IPS-18c (cell line): Measurements from ENCODE around the gene PTPRH.
"Not testable (repeated sequence)": the region's sequence is repeated elsewhere in the genome, so short reads cannot be mapped to it uniquely, and the experiment has no call there.

Experiments used
- H3K4me3 ChIP-seq: 2 replicates; pipeline ENCODE4 v1.7.0; 2013; ENCODE audit warnings: low read depth, mild to moderate bottlenecking, low read length, moderate library complexity; ENCODE audit not compliant: insufficient read depth
- H3K9me3 ChIP-seq: one replicate; pipeline ENCODE4 v1.6.1; 2013; ENCODE audit warnings: mild to moderate bottlenecking, low read length, moderate library complexity; ENCODE audit not compliant: control insufficient read depth, insufficient read depth

The PTPRH gene

DNA sequence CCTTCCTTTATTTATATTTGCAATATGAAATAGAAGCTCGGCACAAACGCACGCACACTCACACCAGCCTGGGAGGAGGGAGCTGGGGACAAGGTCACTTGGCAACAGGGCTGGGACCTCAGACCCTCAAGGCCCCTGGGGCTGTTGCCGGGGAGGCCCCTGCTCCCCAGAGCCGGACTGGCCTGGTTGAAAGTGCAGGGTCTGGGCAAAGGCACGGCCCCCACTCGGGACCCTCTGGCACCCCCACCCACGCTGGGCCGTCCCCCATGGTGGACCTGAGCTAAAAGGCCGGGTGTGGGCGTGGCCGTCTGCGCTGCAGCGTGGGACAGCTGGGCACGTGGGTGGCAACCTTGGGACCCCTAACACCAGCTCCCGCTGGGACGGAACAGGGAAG is 20.5 kb upstream of the PTPRH start:
- H3K4me3 ChIP-seq, result no peak overlapping the region
- H3K9me3 ChIP-seq, result no peaks in the 10 kb centered on the region

DNA sequence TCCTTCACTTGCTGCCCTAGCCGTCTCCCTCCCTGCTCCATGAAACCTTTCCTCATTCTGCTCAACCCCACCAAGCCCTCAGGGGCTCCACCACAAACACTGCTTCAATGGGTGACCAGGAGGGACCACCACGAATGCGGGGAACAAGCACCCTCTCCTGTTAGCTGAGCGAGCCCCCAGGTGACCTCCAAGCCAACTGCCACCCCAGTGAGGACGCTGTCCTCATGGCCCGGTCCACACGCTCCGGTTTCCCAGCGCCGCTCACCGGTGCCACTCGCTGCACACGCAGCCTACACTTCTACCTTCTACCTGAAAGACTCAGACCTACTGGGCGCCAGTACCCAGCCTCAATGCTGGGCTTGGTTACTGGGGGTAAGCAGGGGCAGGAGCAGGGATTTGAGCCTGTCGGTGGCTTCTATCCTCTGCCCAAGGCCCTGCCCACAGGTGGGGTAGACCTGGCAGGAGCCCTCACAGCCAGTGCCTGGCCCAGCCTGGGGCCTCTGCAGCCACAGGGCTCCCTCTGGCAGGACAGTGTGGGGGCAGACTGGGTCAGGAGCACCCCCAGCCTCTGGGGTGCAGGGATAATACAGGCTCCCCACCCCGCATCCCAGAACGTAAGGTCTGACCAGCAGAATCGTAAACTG is 20.0 kb upstream of the PTPRH start:
- Histone ChIP-seq H3K9me3 (no peaks in the 10 kb centered on the region), H3K4me3 (no peak overlapping the region)

DNA sequence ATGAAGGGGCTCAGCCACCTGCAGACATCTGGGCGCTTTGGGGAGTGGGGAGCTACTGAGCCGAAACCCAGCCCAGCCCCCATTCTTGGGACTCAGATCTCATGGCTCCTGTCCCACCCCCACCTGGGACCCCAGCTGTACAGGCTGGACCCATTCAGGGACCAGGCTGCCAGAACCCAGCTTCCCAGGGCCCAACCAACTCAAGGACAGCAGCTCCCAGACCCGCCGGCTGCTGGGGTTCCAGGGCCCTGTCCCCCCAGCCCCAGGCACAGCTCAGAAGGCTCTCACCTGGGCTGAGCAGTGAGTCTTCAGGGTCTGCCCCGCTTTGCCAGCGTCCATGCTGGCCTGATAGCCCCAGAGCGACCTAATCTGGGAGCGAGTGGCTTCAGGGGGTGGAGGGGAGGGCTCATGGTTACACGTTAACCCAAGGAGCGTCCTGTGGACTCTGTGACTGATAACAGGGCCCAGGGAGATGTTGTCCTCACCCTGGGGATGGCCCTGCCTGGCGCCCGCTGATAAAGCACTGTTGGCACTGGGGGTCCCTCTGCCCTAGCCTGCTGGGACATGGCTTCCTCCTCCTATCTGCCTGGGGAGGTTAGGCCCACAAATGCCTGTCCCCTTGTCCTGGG is 19.2 kb upstream of the PTPRH start, which contains the start of gene TMEM86B:
Gene TMEM86B, minus strand, starts transcription at position 361 of the 629 bp plus-strand sequence. Its CDS starts 22 bp downstream, at position 339.
- no peaks in the 10 kb centered on the region for H3K9me3 ChIP-seq

DNA sequence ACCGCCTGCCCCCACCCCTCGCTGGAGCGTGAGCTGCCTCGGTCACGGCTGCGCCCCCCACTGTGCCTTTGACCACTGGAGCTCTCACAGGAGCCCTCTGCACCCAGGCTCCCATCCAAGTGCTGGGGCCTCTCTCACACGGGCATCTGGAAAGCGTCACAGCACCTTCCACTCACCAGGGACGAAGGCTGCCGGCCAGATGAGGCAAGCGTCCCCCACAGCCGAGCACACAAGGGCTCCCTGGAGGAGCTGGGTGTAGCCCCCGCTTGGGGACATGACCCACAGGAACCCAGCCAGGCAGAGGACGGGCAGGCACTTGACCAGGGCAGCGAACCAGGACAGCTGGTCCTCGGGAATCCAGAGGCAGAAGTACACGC is 18.7 kb upstream of the PTPRH start:
- Histone ChIP-seq H3K4me3 (no peak overlapping the region), H3K9me3 (no peaks in the 10 kb centered on the region)

More for the DNA sequence above, 19.2 kb upstream of the PTPRH start, which contains the start of gene TMEM86B:
- H3K4me3 ChIP-seq, result no peak within 1 kb of the TSS

DNA sequence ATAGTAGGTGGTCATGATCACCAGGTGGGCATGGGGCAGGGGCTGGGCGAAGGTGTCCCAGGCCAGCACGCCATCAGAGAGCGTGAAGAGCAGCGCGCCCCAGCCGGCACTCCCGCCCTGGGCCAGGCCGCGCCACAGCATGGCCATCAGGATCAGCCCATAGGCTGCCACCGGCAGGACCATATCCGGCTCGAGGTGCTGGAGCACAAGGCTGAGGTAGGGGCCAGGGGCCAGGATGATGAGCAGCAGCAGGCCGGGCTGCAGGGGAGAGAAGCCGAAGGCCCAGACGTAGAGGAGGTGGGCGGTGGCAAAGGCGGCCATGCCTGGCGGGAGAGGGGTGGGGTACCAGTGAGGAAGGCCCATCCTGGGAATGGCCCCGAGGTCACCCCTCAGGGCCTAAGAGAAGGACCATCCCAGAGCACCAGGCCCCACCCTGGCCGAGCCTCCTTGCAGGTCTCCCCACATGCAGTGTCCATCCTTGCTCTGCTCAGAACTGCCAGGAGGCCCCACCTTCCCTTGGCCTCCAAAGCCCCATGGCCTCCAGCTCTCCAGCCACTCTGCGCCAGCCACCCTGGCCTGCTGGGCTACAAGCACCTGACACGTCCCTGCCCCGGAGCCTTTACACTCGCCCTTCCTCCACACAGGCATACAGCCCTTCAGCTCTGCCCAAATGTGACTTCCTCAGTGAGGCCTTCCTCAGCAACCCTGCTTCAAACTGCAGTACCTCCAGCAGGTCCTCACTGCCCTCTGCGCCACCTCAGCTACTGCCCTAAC is 18.1 kb upstream of the PTPRH start:
- Histone ChIP-seq H3K9me3 (no peaks in the 10 kb centered on the region), H3K4me3 (no peak overlapping the region)

DNA sequence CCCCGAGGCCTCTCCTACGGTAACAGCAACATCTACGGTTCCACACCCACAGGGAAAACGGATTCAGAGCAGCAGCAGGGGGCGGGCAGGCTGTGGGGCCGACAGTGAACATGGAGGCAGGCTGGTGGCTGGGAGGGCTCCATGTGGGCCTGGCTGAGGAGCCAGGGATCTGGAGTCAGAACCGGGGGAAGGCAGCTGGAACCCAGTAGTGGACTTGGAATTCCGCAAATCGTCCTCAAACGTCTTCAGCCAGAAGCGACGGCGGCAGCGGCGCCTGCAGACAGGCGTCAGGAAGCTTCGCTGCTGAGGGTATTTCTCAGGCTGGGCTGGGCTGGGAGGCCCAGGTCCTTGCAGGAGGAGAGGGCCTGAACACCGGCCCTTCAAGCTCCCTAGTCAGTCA is 17.5 kb upstream of the PTPRH start:
- Histone ChIP-seq H3K4me3 (no peak overlapping the region), H3K9me3 (no peaks in the 10 kb centered on the region)

DNA sequence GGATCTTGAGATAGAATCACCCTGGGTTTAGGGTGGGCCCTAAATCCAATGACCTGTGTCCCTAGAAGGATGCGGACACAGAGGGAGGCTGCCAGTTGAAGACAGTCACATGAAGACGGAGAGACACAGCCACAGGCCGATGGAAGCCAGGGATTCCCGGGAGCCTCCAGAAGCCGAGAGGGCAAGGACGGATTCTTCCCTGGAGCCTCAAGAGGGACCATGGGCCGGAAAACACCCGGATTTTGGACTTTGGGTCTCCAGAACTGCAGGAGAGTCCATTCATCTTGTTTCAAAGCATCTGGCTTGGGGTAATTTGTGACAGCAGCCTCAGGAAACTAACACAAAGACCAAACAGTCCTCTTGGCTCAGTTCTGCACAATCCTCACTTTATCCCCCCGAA is 17.0 kb upstream of the PTPRH start:
- Histone ChIP-seq H3K9me3 (no peaks in the 10 kb centered on the region), H3K4me3 (no peak overlapping the region)

DNA sequence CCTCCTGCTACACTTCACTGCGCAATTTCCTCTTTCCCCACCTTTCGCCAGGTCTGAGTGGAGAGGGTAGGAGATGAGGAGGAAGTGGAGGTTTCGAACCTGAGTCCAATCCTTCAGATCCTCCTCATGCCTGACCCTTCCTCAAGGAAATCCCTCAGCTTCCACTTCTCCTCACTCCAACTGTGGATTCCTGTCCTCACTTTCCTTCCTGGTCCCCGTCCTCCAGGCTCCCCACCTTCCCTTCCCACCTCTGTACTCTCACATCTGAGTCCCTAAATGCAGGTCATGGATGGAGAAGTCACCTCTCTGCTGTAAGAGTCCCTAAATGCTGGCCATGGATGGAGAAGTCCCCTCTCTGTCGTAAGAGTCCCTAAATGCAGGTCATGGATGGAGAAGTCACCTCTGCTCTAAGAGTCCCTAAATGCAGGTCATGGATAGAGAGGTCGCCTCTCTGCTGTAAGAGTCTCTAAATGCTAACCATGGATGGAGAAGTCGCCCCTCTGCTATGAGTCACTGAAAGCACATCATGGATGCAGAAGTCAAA is 16.2 kb upstream of the PTPRH start:
- H3K4me3 ChIP-seq, result no peak overlapping the region
- H3K9me3 ChIP-seq, result no peaks in the 10 kb centered on the region

DNA sequence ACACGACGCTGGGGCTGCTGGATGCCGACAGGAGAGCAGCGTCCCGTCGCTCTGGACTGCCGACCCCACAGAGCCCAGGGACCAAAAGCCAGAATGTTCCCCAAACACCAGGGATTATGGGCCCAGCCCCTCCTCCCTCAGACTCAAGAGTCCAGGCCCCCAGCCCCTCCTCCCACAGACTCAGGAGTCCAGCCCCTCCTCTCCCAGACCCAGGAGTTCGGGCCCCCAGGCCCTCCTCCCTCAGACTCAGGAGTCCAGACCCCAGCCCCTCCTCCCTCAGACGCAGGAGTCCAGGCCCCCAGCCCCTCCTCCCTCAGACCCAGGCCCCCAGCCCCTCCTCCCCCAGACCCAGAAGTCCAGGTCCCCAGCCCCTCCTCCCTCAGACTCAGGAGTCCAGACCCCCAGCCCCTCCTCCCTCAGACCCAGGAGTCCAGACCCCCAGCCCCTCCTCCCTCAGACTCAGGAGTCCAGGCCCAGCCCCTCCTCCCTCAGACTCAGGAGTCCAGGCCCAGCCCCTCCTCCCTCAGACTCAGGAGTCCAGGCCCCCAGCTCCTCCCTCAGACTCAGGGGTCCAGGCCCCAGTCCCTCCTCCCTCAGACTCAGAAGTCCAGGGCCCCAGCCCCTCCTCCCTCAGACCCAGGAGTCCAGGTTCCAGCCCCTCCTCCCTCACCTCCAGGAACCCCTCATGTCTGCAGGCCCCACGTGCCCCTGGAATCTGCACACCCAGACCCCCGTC is 15.5 kb upstream of the PTPRH start:
- not testable (repeated sequence) for H3K4me3 ChIP-seq, H3K9me3 ChIP-seq

DNA sequence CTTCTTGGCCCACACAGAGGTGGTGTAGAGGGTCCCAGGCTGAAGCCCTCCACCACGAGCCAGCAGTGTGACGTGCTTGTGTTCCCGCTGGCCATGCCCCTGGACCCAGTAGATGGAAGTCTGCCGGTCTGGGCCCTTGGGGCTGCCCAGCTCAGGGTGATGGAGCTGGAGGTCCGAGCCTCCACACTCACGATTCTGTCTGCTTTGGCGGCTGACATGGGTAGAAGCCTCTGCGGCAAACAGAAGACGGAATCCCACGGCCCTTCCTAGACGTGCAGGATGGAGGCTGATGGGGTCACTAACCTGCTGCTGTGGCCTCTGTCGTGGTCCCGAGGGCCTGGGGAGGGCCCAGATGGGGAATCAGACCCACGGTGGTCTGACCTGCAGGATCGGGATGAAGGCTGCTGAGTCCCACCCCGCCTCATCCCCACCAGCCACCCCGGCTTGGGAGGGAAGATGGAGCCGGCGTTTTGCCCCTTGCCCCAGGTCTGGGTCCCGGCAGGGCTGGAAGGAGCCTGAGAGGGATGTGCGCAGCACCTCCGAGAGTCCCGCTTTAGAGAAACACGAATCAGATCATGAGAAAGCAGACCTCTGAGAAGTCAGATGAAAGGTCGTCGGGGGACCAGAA is 14.9 kb upstream of the PTPRH start:
- peaks cover 4% of the 10 kb centered on the region for H3K9me3 ChIP-seq
- no peak overlapping the region for H3K4me3 ChIP-seq

DNA sequence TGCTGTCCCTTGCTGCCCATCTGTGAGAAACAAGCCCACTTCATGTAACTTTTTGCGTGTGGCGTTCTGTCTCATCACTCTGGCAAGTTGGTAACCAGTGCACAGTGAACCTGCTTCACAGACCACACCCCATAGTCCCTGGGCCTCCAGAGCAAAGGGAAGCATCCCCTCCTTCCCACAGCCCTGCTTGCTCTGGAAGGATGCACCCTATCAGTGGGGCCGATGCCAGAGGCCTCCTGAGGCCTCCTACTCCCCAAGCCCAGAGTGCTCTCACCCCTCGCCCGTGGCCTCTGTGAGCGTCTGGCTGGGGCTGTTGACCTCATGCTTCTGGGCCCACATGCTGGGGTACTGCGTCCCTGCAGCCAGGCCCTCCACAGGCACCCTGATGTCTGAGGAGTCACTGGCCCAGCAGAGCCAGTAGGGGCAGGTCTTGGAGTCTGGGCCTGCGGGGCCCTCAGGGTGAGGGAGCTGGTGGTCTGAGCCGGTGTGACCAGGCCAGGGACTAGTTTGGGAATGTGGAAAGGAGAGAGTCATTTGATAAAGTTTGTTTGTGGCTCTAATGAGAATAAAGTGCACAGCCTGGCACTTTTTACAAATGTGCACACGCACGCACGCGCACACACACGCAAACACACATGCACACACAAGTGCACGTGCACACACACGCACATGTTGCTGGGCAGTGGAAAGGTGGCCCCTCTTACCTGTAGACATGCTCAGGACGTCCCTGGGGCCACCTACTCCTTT is 14.2 kb upstream of the PTPRH start:
- Histone ChIP-seq H3K4me3 (no peak overlapping the region), H3K9me3 (peaks cover 4% of the 10 kb centered on the region)

DNA sequence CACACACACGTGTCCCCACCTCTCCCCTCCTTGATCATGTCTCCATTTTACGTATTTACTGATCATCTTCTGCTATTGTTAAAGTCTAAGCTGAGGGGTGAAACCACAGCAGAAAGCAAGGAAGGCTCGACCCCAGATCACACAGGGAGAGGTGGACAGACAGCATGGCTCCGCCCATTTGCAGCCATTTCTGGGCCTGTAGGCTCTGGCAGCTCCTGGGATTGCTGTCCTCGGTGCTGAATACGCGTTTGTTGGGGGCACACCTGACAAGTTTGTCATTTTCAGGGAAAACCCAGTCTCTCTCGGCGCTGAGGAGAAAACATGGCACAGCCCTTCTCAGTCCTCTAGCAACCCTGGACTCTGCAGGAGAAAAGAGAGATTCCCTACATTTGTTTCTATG is 11.2 kb upstream of the PTPRH start:
- H3K4me3 ChIP-seq, result no peak overlapping the region
- peaks cover 4% of the 10 kb centered on the region for H3K9me3 ChIP-seq

DNA sequence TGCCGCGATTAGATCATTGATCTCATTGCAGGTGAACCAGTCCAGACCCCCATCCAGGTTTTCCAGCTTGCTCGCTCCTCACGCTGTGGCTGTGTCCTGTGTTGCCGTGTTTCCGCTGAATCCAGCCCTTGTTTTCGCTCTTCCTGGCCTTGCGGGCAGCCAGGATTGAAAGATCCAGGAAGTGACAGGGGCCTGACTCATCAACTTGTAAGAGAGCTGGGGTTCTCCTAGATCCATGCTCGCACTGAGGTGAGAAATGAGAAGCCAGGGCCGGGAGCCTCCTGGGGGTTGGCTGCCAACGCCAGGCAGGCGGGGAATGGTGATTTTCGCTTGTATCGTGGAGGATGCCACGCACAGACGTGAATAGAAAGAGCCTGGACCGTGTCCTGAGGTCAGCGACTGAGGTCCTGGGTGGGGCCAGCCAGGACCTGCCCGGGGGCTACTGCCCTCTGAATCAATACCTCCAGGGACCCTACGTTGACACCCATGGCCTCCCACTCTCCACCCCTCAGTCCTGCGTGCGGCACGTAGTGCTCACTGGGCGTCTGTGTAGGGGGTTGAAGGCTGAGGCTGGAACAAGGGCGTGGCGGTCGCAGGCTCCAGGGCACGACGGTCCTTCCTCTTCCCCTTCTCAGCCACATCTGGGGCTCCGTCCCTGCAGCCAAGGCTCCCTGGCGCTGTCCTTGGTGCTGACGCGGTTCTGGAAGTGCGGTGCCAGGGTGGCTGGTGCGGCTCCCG is 7.3 kb upstream of the PTPRH start:
- Histone ChIP-seq H3K4me3 (peak overlapping the region; percentile 69), H3K9me3 (peaks cover 10% of the 10 kb centered on the region)

DNA sequence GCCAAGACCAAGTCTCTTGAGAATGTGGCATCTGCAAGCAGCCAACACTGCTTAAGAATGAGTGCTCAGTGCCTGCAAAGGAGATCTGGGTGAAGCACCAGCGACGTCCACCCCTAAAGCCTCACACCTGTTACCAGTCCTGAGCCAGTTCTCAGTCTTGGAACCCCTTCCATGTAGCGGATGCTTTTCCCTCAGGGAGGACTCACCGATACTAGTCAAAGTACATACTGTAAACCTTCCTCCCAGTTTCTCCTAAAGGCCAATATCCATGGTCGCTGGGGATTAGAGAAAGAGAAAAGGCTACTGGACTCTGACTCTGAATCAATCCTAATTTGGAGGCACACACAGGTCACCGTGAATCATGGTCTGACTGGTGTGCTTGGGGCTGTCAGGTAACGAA is 4.2 kb upstream of the PTPRH start:
- no peak overlapping the region for H3K4me3 ChIP-seq
- H3K9me3 ChIP-seq, result peaks cover 5% of the 10 kb centered on the region

DNA sequence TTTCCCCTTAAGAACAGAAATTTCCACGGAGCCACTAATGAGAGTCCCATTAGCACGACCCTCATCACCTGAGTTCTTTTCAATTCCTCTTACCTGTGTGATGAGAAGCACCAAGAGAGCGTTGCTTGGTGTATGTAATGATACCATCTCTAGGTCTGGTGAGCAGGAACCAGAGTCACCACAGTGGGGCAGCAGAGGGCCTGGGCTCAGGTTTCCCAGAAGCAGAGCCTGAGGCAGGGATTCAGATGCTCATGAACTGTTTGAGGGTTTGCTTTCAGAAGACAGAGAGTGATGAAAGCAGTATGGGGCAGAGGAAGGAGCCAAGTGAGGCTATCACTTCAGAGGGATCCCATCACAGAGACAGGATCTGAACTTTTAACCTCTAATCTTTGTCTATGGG is 3.1 kb upstream of the PTPRH start:
- Histone ChIP-seq H3K9me3 (peaks cover 5% of the 10 kb centered on the region), H3K4me3 (no peak overlapping the region)
